Ammon's horn (tissue), 1 donor: ENCODE data around the gene SLC27A6.
"Not testable (repeated sequence)": the region's sequence is repeated elsewhere in the genome, so short reads cannot be mapped to it uniquely, and the experiment has no call there.

Experiments
- DNase-seq: peaks from one replicate; pipeline ENCODE4 v3.0.0-alpha.2; 2016; ENCODE audit warnings: low spot score

The SLC27A6 gene, protein sequence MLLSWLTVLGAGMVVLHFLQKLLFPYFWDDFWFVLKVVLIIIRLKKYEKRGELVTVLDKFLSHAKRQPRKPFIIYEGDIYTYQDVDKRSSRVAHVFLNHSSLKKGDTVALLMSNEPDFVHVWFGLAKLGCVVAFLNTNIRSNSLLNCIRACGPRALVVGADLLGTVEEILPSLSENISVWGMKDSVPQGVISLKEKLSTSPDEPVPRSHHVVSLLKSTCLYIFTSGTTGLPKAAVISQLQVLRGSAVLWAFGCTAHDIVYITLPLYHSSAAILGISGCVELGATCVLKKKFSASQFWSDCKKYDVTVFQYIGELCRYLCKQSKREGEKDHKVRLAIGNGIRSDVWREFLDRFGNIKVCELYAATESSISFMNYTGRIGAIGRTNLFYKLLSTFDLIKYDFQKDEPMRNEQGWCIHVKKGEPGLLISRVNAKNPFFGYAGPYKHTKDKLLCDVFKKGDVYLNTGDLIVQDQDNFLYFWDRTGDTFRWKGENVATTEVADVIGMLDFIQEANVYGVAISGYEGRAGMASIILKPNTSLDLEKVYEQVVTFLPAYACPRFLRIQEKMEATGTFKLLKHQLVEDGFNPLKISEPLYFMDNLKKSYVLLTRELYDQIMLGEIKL

DNA sequence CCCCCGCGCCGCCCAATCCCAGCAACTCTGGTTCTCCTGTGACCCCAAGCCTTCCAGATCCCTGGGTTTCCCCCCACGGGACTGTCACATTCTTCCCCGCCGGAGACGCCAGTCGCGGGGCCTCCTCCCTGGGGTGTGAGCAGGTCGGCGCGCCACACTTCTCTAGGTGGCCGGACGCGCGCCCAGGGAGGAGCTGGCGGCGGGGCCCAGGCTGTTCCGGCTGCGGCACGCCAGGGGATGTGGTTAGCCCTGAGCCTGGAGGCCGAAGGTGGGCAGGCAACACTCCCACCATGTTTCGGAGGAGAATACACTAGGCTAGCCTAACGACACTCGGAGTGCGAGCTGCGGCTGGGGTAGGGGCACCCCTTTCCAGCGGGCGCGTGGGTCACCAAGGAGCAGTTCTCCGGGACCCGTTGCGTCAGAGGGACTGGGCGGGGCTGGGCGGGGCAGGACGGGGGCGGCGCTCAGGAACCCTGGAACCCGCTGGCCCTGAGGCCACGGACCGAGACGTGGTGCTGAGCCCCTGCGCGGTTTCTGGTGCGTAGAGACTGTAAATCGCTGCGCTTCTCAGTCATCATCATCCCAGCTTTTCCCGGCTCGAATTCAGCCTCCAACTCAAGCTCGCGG lies at the start of gene SLC27A6:
SLC27A6 (plus strand) TSS at position 478 of the 627 bp plus-strand sequence. CDS start 650 bp downstream, outside the sequence.
- no peak for DNase-seq

DNA sequence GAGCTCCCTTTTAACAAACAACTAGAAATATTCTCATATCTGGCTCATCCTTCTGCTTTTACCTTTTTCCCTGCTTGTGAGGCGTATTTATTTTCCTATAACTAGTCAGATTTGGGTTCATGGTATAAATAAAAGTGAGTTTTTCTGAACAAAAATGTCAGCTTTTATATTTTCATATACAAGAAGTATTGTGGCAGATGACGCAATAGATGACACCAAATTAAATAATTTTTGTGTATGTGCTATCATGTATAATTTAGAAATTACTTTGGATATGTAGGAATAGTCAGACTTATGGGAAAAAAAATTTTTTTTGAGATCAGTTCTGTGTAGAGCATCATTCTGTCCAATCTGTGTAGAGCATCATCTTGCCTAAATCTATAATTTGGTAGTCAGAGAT lies 45.7 kb upstream of the SLC27A6 start:
- DNase-seq, result no peak

DNA sequence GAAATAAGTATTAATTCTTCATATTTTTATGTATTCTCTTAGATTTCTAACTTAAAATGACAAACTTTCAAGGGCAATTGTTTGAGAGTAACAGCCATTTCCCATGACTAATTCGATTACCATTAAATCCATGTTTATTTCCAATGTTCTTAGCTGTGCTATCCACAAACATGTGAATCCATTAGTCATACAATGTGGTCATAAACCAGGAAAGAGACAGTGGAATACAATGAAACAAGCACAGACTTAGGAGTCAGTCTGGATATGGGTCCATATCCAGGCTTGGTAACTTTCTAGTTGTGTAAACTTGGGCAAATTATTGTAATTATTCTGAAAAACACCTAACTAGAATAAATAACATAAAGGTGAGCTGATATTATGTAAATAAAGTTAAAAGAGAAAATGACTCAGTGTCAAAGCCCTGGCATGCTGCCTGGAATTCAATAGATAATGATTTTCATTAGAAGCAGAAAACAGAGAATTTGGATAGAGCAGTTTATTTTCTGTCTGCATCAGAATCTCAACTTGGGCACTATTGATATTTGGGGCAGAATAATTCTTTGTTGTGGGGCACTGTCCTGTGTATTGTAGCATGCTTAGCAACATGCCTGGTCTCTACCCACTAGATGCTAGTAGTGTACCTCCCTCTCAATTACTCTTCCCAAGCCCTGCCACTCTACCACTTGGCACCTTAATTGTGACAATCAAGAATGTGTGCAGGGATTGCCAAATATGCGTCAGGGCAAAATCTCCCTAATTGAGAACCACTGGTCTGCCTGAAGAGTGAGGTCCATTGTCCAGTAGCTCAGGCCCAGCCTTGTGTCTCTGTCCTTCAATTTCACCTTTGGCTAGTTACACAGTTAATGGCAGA lies 44.7 kb upstream of the SLC27A6 start:
- DNase-seq, result no peak

DNA sequence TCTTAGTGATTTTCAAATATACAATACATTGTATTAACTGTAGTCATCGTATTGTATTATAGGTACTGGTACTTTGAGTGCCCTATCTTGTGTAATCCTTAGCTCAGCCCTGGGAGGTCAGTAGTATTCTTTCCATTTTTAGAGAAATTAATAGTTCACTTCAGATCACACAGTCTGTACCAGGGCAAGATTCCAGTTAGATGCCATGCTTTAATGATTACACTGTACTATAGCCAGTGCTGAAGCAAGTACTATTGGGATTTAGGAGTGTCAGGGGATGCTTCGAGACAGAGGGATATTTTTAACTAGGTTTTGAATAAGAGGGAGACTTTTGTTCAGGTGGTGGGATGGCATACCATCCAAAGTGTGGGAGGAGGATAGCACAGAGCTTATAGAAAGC lies 41.0 kb upstream of the SLC27A6 start:
- no peak for DNase-seq

DNA sequence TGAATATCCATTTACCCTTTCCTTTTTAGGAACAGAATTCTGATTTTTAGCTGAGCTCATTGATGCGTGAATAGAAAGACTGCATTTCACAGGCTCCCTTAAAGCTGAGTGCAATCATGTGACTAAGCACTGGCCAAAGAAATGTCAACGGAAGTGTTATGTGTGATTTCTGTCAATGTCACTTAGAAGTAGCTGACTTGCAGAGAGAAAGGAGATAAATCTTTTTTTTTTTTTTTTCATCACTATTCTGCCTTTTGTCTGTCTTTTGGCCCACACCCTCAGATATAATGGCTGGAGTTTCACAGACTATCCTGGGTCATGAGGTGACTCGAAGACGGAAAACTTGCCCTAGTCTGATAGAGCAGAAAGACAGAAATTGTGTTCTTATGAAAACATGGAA lies 39.3 kb upstream of the SLC27A6 start:
- DNase-seq, result no peak

DNA sequence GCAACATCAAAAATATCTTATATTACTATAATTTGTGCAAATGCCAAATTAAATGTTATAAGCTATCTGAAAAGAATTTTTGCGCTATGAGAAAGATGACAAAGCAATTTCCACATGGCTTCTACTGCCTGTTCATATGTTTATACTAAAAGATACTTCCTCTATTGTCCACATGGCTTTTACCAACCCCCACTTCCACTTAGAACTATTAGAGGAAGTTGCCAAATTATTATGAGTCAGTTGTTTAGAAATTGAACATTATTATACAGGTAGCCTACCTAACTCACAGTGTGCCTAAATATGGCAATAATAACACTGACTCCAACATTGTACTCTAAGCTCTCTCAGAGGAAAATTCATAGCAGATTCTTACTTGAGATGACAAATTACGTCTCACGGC lies 37.6 kb upstream of the SLC27A6 start:
- no peak for DNase-seq

DNA sequence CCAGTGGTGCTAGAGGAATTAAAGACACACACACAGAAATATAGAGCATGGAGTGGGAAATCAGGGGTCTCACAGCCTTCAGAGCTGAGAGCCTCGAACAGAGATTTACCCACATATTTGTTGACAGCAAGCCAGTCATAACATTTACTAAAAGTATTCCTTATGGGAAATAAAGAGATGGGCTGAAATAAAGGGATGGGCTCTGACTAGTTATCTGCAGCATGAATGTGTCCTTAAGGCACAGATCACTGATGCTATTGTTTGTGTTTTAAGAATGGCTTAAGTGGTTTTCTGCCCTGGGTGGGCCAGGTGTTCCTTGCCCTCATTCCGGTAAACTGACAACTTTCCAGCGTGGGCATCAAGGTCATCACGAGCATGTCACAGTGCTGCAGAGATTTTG lies 33.1 kb upstream of the SLC27A6 start:
- not testable (repeated sequence) for DNase-seq

DNA sequence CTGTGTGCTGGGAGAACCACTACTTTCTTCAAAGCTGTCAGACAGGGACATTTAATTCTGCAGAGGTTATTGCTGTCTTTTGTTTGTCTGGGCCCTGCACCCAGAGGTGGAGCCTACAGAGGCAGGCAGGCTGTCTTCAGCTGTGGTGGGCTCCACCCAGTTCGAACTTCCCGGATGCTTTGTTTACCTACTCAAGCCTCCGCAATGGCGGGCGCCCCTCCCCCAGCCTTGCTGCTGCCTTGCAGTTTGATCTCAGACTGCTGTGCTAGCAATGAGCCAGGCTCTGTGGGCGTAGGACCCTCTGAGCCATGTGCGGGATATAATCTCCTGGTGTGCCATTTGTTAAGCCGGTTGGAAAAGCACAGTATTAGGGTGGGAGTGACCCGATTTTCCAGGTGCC lies 22.2 kb upstream of the SLC27A6 start:
- not testable (repeated sequence) for DNase-seq

DNA sequence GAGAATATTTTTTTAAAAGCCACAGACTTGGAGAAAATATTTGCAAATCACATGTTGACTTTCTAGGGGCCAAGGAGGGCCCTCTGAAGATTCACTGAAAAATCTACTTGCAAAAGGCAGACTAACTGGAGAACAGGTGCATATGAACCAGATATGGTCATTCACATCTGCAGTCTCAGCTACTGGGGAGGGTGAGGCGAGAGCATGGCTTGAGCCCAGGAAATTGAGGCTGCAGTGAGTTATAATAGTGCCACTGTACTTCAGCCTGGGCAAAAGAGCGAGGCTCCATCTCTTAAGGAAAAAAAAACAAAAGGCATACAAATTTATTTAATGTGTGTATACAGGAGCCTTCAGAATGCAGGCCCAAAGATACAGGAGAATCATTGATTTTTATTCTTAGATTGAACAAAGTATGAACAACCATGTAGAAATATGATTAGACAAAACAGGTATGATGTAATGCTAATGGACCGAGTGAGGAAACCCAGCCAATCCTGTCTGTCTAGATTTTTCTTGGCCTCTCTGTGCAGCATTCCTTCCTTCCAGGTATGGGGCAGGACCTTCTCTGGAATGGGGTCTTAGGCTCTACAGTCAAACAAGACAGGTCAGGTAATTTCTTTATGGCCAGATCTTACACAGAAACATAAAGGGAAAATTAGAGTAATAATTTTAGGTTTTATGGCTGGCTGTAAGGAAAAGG lies 15.3 kb upstream of the SLC27A6 start:
- DNase-seq, result no peak

DNA sequence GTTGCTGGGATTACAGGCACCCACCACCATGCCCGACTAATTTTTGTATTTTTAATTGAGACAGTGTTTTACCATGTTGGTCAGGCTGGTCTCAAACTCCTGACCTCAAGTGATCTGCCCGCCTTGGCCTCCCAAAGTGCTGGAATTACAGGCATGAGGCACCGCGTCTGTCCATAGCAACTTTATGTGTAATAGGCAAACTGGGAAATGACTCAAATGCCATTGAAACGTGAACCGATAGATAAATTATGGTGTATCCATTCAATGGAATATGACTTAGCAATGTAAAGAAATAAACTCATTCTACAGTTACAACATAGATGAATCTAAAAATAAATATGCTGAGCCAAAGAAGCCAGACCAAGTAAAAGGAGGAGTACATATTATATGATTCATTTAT lies 14.0 kb upstream of the SLC27A6 start:
- DNase-seq, result not testable (repeated sequence)

DNA sequence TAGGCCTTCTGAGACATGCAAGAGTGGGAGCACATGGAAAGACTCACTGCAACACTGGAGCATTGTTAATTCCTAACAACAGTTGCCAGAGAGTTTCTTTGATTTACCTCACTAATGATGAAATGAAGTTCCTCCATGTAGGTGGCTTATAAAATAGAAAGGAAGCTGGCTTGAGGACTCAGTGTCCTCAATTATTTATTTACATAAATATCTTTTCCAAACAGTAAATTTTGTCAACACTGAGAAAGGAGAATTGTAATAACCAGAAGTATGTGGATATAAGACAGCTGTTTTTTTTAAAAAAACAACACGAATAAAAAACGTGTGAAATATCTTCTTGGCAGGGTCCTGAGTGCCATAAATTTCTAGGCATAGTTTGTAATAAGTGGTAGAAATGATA lies 9.1 kb upstream of the SLC27A6 start:
- DNase-seq, result no peak

DNA sequence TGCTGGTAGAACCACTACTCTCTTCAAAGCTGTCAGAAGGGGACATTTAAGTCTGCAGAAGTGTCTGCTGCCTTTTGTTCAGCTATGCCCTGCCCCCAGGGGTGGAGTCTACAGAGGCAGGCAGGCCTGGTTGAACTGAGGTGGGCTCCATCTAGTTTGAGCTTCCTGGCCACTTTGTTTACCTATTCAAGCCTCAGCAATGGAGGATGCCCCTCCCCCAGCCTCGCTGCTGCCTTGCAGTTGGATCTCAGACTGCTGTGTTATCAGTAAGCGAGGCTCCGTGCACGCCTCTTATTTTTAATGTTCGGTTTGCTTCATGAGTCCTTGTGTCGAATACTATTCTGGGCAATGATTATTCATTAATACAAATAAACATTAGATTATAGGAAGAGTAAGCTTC lies 3.1 kb upstream of the SLC27A6 start:
- DNase-seq, result no peak

DNA sequence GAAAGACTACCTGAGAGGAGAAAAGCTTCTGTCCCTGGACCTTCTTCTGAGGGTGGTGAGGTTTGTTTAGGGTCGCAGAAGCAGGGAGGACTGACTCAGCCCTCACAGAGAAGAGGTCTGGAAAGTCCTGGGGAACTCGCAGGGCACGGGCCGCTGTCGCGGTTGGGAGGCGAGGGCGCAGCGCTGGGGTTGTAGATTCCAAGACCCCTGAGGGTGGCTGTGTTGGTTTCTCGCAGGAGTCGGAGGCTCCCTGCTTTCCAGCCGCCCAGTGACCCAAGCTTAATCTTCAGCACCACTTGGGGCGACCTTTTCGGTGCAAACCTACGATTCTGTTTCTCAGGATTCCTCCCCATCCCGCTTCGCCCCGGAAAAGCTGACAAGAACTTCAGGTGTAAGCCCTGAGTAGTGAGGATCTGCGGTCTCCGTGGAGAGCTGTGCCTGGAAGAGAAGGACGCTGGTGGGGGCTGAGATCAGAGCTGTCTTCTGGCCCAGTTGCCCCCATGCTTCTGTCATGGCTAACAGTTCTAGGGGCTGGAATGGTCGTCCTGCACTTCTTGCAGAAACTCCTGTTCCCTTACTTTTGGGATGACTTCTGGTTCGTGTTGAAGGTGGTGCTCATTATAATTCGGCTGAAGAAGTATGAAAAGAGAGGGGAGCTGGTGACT lies 482 bp downstream of the SLC27A6 start:
- DNase-seq, result no peak

DNA sequence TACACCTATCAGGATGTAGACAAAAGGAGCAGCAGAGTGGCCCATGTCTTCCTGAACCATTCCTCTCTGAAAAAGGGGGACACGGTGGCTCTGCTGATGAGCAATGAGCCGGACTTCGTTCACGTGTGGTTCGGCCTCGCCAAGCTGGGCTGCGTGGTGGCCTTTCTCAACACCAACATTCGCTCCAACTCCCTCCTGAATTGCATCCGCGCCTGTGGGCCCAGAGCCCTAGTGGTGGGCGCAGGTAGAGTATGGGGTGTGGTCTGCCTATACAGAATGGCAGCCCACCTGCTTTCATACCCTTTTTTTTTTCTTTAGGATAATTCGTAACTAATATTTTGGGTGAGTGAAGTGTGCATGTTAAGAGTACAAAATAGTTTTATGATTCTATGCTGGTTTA lies 1.1 kb downstream of the SLC27A6 start:
- no peak for DNase-seq

DNA sequence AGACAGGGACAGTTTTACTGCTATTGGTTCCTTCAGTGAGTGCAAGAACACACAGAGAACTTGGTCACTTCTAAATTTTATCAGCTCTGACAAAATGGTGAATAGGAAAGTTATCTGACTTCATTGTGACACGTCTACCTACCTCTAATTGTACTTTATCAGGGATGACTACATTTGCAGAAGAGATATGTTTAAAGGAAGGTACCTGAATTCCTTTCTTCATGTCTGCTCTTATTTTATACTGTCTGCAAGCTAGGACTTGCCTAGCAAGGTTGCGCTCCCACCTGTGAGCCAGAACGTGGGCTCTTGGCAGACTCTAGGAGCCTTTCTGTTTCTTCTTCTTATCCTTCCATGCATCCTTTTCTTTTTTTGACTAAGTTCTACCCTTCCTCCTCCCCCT lies 1.6 kb downstream of the SLC27A6 start:
- DNase-seq, result no peak

DNA sequence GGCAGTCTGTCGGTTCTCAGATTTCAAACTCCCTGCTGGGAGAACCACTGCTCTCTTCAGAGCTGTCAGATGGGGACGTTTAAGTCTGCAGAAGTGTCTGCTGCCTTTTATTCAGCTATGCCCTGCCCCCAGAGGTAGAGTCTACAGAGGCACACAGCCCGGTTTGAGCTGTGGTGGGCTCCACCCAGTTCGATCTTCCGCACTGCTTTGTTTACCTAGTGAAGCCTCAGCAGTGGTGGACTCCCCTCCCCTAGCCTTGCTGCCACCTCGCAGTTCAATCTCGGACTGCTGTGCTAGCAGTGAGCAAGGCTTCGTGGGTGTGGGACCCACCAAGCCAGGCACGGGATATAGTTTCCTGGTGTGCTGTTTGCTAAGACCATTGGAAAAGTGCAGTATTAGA lies 8.0 kb downstream of the SLC27A6 start:
- no peak for DNase-seq

DNA sequence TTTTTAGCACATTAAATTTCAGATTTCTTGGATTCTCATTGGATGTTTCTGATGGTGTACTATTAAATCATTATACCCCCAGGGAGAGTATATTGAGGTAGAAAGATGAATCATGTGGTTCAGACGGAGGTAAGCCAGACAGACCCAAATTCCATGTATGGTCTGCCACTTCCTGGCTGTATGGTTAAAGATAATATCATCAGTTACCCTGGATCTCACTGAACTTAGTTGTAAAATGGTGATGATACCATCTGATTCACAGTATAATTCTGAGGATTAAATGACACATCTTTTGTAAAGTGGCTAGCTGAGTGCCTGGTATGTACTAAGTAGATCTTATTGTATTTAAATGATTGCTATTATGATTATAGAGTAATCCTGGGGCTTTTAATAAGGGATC lies 9.3 kb downstream of the SLC27A6 start:
- no peak for DNase-seq

DNA sequence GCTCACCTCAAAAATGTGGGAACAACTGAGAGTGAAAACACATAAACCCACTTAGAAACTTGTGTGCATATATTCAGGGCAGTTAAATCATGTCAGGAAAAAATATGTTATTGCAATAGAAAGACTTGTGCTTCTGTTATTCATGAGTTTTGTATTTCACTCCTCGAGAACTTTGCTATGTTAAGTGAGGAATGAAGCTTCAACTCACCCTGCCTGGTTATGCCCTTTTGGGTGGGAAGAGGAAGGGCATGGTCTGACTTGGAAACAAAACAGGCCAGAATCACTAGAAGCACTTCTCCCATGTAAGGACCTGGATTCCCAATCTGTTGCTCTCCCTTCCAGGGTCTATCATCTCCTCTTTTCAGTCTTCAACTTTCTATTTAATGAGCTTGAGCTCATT lies 14.5 kb downstream of the SLC27A6 start:
- DNase-seq, result no peak

DNA sequence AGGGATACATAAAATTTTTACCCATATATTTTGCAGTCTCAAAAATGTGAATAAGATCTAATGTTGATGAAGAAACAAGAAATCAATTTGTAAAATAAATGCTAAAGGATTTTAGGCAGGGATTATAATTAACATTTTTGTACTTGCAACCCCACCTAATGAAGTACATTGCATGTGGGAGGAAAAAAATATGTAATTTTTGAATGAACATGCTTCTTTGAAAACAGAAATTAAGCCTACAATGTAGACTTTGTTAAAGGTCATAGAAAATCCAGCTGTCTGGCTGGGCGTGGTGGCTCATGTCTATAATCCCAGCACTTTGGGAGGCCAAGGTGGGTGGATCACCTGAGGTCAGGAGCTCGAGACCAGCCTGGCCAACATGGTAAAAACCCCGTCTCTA lies 15.6 kb downstream of the SLC27A6 start:
- DNase-seq, result no peak

DNA sequence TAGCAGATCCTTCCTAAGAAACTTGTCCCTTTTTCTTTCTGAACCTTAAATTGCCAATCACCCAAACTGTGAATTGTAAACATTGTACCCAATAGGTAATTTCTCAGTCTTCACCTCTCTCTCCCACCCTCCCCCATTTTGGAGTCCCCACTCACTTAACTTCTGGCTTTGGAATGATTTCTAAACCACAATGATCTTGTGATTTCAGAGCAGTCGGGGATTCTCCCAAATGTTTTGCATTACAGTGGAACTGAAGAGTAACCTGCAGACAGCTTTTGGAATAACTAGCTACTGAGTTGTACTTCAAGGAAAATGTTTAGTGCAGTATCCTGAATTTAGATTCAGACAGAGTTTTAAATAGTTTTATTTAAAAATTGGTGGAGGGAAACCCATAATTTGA lies 19.2 kb downstream of the SLC27A6 start:
- DNase-seq, result no peak

DNA sequence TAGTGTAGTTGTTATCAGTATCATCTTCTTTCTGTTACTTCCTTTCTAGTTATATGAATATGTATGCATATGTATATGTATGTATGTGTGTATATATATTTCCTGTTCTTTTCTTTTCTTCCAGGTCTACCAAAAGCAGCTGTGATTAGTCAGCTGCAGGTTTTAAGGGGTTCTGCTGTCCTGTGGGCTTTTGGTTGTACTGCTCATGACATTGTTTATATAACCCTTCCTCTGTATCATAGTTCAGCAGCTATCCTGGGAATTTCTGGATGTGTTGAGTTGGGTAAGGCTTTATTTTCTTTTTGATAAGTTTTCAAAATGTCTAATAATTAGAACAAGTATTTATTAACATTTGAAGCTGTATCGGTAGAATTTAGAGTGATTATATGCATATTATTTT lies 23.2 kb downstream of the SLC27A6 start:
- DNase-seq, result no peak
